ENCODE results near the gene ITGA8. TPM values are rescaled to one million over a fixed set of nuclear protein-coding genes. Genes with fewer than 3 reads are reported as not detected.

The ITGA8 gene
- total RNA-seq, 1 donor from 2014 or later, result not detected

- ChIA-PET POLR2A (no interaction called here), CTCF (no interaction called here)
- H3K27me3 Mint-ChIP-seq, result peaks cover 45% of the 10 kb centered on the region
- H3K4me3 Mint-ChIP-seq, result no peak overlapping the region
- no peak for DNase-seq
- H3K9me3 Mint-ChIP-seq, result no peaks in the 10 kb centered on the region
- ATAC-seq (ENCODE audit: low read depth), result no peak
- H3K27ac Mint-ChIP-seq, result no peak overlapping the region
- no peaks in the 10 kb centered on the region for H3K36me3 Mint-ChIP-seq (ENCODE audit: low read depth)
- H3K4me1 Mint-ChIP-seq, result no peaks in the 10 kb centered on the region
- intact Hi-C loops (cut with micrococcal nuclease), result no loop called here
- no peak for TF ChIP-seq CTCF (IDR thresholded peaks at IDR 0.05)
These were observed 1.1 kb downstream of the ITGA8 start for GRCh38 chr10:15718694-15719048.

GRCh38 chr10:15715619-15716227, 4.0 kb downstream of the ITGA8 start:
- Mint-ChIP-seq H3K36me3 (ENCODE audit: low read depth) (no peaks in the 10 kb centered on the region), H3K9me3 (no peaks in the 10 kb centered on the region), H3K4me3 (no peak overlapping the region), H3K4me1 (no peaks in the 10 kb centered on the region), H3K27me3 (peaks cover 29% of the 10 kb centered on the region), H3K27ac (no peak overlapping the region)
- no peak for ATAC-seq (ENCODE audit: low read depth)
- CTCF ChIA-PET, result no interaction called here
- TF ChIP-seq CTCF (IDR thresholded peaks at IDR 0.05), result no peak
- POLR2A ChIA-PET, result no interaction called here
- intact Hi-C loops (cut with micrococcal nuclease), result no loop called here
- DNase-seq, result no peak

GRCh38 chr10:15714847-15715246, 4.9 kb downstream of the ITGA8 start:
- peaks cover 27% of the 10 kb centered on the region for H3K27me3 Mint-ChIP-seq
- no peak overlapping the region for H3K4me3 Mint-ChIP-seq
- no peaks in the 10 kb centered on the region for H3K4me1 Mint-ChIP-seq
- no peak for DNase-seq
- ATAC-seq (ENCODE audit: low read depth), result no peak
- no peaks in the 10 kb centered on the region for H3K9me3 Mint-ChIP-seq
- intact Hi-C loops (cut with micrococcal nuclease), result no loop called here
- no peaks in the 10 kb centered on the region for H3K36me3 Mint-ChIP-seq (ENCODE audit: low read depth)
- H3K27ac Mint-ChIP-seq, result no peak overlapping the region
- TF ChIP-seq CTCF (IDR thresholded peaks at IDR 0.05), result no peak
- CTCF ChIA-PET, result no interaction called here
- POLR2A ChIA-PET, result no interaction called here

GRCh38 chr10:15712883-15713282, 6.8 kb downstream of the ITGA8 start:
- Mint-ChIP-seq H3K9me3 (no peaks in the 10 kb centered on the region), H3K4me1 (no peaks in the 10 kb centered on the region), H3K27ac (no peak overlapping the region), H3K4me3 (no peak overlapping the region), H3K36me3 (ENCODE audit: low read depth) (no peaks in the 10 kb centered on the region), H3K27me3 (peaks cover 15% of the 10 kb centered on the region)
- intact Hi-C loops (cut with micrococcal nuclease), result no loop called here
- ATAC-seq (ENCODE audit: low read depth), result no peak
- no peak for TF ChIP-seq CTCF (IDR thresholded peaks at IDR 0.05)
- CTCF ChIA-PET, result no interaction called here
- POLR2A ChIA-PET, result no interaction called here
- DNase-seq, result no peak

GRCh38 chr10:15710455-15710854, 9.3 kb downstream of the ITGA8 start:
- H3K4me1 Mint-ChIP-seq, result no peaks in the 10 kb centered on the region
- POLR2A ChIA-PET, result no interaction called here
- H3K9me3 Mint-ChIP-seq, result no peaks in the 10 kb centered on the region
- DNase-seq (no peak), ATAC-seq (ENCODE audit: low read depth) (no peak)
- H3K27ac Mint-ChIP-seq, result no peak overlapping the region
- peaks cover 11% of the 10 kb centered on the region for H3K27me3 Mint-ChIP-seq
- H3K4me3 Mint-ChIP-seq, result no peak overlapping the region
- intact Hi-C loops (cut with micrococcal nuclease), result no loop called here
- CTCF ChIA-PET, result no interaction called here
- no peaks in the 10 kb centered on the region for H3K36me3 Mint-ChIP-seq (ENCODE audit: low read depth)
- TF ChIP-seq CTCF (IDR thresholded peaks at IDR 0.05), result no peak

Measured in activated B cell treated with CpG ODN at 0.5 μM for 24 hours (primary cell).